Liver (tissue), 3 donors: Measurements from ENCODE around the gene NOTCH4.

Source experiments
- ATF3 ChIP-seq: IDR thresholded peaks from 2 replicates; pipeline ENCODE4 v1.6.1; 2016; ENCODE audit warnings: antibody characterized with exemption
- CTCF ChIP-seq: fragments of 150-350 bp; IDR thresholded peaks from 2 replicates; pipeline ENCODE4 v1.5.1; 2017; ENCODE audit warnings: improper control_type of control experiment, low read depth, low read length; ENCODE audit not compliant: missing input control
- FOXA1 ChIP-seq: IDR thresholded peaks from 2 replicates; pipeline ENCODE4 v1.6.1; 2016; ENCODE audit warnings: antibody characterized with exemption
- FOXA2 ChIP-seq: IDR thresholded peaks from 2 replicates; pipeline ENCODE4 v1.6.1; 2016; ENCODE audit warnings: antibody characterized with exemption
- HNF4G ChIP-seq: IDR thresholded peaks from 2 replicates; pipeline ENCODE4 v1.6.1; 2016; ENCODE audit warnings: antibody characterized with exemption
- JUND ChIP-seq, 2 donors: IDR thresholded peaks; 2 replicates each; pipeline ENCODE4 v1.6.1; 2016; ENCODE audit warnings: antibody characterized with exemption in 2 of 2
- MAX ChIP-seq: IDR thresholded peaks from 2 replicates; pipeline ENCODE4 v1.6.1; 2016; ENCODE audit warnings: antibody characterized with exemption
- NR2F2 ChIP-seq: IDR thresholded peaks from 2 replicates; pipeline ENCODE4 v1.6.1; 2016; ENCODE audit warnings: antibody characterized with exemption
- RAD21 ChIP-seq, 2 donors: IDR thresholded peaks; 2 replicates each; pipeline ENCODE4 v1.6.1; 2016; ENCODE audit warnings: antibody characterized with exemption in 2 of 2, mild to moderate bottlenecking in 2 of 2
- SP1 ChIP-seq: IDR thresholded peaks from 2 replicates; pipeline ENCODE4 v1.6.1; 2018; ENCODE audit warnings: antibody characterized with exemption, mild to moderate bottlenecking
- TAF1 ChIP-seq: conservative IDR thresholded peaks from 2 replicates; pipeline ENCODE4 v1.6.1; 2016; ENCODE audit warnings: antibody characterized with exemption, mild to moderate bottlenecking
- YY1 ChIP-seq: IDR thresholded peaks from 2 replicates; pipeline ENCODE4 v1.6.1; 2016; ENCODE audit warnings: antibody characterized with exemption, mild to moderate bottlenecking
- donor health status: healthy.
- donor health status: healthy.

GRCh38 chr6:32146287-32146686 lies 77.6 kb downstream of the NOTCH4 start:
- no peak for TF ChIP-seq TAF1
- TF ChIP-seq CTCF = no peak
- no peak for TF ChIP-seq YY1
- no peak for TF ChIP-seq MAX
- TF ChIP-seq FOXA1 = no peak
- TF ChIP-seq NR2F2 = no peak
- no peak for TF ChIP-seq RAD21 (IDR thresholded peaks at IDR 0.05)
- no peak for TF ChIP-seq HNF4G
- TF ChIP-seq SP1 = no peak
- TF ChIP-seq ATF3 = no peak
- TF ChIP-seq JUND (IDR thresholded peaks at IDR 0.05) = no peak
- no peak for TF ChIP-seq FOXA2
